ENCODE measurements around the gene ADSS2. TPM values are rescaled to one million over a fixed set of nuclear protein-coding genes. Genes with fewer than 3 reads are reported as not detected.

ADSS2 gene
- total RNA-seq, result 41.2 and 42.6 TPM in 2 replicates

GRCh38 chr1:244451539-244451950 lies at the start of gene ADSS2:
Gene ADSS2, minus strand, starts transcription at chr1:244451909. Its CDS starts 92 bp downstream, at chr1:244451817.

DNA sequence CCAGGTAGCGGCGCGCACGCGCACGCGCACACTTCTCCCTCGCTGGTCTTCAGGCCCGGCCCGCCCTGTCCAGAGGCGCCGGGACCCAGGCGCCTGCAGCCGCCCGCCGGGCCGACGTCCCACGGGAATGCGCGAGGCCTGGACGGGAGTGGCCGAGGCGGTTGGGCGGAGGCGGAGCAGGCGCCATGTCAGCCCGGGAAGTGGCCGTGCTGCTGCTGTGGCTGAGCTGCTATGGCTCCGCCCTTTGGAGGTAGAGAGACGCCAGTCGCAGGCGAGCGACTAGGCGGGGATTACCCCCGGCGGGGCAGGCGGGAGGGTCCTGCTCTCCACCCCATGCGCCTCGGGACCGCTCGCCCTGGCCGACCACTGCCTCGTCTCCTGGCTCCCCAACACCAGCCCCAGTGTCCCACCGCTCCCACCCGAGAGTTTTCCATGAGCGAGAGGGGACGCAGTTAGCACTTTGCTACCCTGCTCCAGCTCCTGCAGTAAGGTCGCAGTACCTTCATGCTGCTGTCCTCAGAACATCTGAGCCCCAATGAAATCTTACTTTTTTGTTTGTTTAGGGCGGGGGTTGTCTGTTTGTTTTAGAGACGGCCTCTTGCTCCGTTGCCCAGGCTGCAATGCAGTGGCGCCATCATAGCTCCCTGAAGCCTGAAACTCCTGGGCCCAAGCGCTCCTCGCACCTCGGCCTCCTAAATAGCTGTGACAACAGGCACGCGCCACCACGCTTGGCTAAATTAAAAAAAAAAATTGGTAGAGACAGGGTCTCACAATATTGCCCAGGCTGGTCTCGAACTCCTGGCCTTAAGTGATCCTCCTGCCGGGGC lies 9.7 kb upstream of the ADSS2 start, which contains the start of gene CATSPERE:
Gene CATSPERE (plus strand): TSS at position 29 of the 827 bp plus-strand sequence. CDS start 157 bp downstream, at position 186.

Other genes starting within 250 kb of the ADSS2 start
- 0.44 and 0.99 TPM in 2 replicates for gene CATSPERE, start 9.4 kb upstream of the ADSS2 start, total RNA-seq
- 38.2 and 49.2 TPM in 2 replicates for gene DESI2, start 201.2 kb upstream of the ADSS2 start, total RNA-seq

All from smooth muscle cell of trachea (primary cell).